NCI-H1930 (cell line): Measurements from ENCODE around the gene ACTL8.

Experiments
- DNase-seq, 2 experiments: peaks; one replicate each; lab custom pipeline; 2025; lab: John Stamatoyannopoulos, UW

ACTL8 gene

DNA sequence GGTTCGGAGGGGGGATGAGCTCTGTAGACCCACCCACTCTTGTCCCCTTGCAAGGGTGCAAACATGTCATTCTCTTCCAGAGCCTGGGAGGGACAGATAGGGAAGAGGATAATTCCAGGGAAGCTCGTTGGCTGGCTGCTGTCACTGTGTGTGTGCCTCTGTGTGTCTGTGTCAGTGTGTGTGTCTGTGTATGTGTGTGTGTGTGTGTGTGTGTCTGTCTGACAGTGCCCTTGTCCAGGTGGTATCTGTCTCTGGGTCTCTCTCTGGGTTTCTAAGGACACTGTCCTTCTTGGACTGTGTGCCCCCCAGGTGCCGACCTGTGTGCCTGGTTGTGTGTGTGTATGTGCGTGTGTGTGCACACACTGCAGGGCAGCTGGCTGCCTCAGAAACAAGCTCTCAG is 90.5 kb downstream of the ACTL8 start:
- DNase-seq: no peak

DNA sequence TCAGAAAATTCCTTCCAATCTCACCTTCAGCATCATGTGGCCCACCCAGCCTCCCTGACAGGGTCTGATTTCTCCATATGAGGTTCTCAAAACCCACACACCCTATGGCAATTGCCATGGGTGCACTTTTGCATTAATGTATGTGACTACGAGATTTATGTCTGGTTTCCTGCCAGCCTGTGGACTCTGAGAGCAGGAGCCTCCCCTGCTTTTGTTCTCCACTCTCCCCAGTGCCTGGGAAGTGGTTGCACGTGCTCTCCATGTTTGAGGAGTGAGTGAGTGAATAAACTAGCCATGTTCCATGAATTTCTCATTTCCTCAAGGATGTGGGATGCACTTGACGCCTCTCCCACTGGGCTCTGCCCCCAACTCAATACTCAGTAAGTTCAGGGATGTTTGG is 91.2 kb downstream of the ACTL8 start:
- no peak for DNase-seq

DNA sequence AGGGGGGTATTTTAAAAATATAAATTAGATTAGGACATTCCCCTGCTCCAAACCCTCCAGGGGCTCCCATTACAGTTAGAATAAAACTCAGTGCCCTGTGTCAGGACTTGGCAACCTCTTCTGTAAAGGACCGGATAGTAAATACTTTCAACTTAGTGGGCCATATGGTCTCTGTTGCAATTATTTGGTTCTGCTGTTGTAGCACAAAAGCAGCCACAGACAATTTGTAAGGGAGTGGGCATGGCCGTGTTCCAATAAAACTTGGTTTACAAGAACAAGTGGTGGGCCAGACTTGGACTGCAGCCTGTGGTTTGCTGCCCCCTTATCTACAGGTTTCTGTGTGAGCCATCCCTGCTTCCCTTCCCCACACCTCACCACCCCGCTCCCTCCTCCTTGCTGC is 92.0 kb downstream of the ACTL8 start:
- DNase-seq: no peak

DNA sequence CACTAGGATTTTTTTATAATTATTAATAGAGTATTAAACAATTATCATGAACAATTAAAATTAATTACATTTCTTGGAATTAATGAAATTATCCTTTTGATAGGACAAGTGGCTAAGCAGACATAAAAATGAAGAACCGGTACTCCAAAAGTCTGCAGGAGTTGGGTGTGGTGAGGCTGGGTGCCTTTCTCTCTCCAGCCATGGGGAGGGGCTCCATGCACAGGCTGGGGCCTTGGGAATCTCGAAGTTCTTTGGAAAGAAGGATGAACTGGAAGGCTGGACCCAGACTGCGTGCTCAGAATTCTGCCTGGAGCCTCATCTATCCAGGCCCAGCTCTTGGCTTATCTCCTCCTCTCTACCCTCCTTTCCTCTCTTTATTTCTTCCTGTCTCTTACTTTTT is 94.1 kb downstream of the ACTL8 start:
- DNase-seq: no peak

DNA sequence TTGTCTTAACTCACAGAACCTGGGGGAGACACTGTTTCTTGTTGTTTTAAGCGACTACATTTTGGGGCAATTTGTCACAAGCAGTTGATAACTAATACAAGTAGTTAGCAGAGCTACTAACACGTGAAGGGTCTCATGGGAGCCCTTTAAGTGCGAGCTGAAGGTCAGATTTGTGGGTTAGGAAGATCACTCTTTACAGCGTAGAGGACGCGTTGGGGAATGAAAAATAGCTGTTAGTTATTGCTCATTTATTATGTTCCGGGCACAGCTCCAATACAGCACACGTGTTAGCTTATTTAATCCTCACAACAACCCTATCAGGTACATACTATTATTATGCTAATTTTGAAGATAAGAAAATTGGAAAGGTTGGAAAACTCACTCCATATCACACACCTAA is 95.9 kb downstream of the ACTL8 start:
- DNase-seq: no peak

DNA sequence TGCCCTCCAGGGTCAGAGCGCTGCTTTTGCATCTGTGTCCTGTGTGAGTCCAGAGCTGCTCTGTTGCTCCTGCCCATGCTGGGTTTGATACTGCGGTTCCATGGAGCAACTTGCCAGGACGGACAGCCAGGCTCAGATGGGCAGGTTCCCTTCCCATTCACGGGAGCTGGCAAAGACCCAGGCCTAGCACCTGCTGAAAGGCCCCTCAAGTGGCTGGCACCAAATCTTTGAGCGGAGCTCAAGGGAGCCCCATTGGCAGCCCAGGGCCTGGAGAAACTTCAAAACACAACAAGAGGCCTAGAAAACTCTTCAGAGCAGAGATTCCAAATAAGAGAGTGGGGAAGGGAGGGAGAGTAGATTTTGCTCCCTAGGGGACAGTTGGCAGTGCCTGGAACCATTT is 97.2 kb downstream of the ACTL8 start:
- DNase-seq: no peak

DNA sequence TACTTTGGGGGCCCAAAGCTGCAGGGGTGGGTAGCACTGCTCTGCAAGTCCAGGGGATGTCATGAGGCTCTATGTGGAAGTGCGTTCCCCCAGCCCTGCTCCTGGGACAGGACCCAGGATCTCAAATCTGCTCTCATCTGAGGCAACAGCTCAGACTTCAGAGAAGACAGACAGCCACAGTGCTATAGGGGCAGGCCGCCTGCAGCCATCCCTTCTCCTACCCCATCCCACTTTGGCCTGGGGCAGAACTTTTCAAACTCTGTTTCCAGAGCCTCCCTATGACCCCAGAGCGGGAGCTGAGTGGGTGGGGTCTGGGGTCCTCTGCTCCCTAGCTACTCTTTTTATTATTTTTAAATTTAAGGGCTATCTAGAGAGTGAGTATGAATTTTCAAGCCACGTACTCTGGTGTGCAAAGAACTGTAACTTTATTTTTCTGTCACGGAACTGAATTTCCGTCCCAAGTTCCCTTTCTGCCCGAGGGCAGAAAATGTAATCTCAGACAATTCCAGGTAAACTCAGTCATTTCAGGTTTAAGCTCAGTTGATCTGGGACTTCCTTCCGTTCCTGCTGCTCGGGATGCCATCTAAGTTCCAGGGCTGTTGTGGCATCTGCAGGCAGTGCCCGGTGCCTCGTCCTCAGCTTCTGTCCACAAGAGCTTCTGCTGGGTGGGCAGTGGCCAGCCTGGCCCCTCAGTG is 98.3 kb downstream of the ACTL8 start:
- no peak for DNase-seq

DNA sequence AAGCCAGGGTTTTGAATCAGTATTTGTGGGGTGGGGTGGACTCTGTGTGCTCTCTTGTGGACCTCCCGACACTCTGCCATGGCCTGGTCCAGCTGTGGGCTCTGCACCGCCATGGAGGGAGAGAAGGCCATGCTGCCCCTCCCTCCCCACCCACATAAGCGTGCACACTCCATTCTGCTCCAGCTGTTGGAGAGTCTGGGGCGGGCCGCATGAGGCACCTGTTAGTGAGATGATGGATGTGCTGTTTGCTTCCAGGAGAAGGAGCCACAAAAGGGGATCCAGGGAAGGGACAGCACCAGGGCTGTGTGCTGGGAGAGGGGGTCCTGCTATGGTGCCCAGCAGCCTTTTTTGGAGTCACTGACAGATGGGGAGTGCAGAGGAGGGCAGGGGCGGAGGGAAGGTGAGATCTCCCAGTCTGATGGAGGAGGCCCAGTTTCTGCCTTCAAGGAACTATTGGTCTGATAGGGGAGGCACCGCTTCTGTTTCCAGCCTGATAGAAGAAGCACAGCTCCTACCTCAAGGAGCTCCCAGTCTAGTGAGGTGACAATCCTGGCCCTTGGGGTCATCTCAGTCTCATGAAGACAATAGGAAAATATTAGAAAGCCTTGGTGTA is 101.5 kb downstream of the ACTL8 start:
- DNase-seq: no peak

DNA sequence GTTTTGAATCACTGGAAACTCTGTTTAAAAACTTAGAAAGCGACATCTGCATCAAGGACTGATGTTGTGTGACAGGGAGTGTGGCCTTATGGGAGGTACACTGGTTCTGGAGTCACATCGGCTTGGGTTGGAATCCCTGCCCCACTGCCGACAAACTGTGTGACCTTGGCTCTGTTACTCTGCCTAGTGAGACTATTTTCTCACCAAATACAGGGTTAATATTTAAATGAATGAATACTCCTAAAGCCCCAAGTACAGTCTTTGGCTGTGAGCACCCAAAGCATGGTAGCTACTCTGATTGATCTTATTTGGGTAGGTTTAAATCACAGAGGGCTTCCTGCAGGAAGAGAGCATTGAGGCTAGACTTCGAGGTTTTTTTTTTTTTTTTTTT is 102.0 kb downstream of the ACTL8 start:
- no peak for DNase-seq

DNA sequence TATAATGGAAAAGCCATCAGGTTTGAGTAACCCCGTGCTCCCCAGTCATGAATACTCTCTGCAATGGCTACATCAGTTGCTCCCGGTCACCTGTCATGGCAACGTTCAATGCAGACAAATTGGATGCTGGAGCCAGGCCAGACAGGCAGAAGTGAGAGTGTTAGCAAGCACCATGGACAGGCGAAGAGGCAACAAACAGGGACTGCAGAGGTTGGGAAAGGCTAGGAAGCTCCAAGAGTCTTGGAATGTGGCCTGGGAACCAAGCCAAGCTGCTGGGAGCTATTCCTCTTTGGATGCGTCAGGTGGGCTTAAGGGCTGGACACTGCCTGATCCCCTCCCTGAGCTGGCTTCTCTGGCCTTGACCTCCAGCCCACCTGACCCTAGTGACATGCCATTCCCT is 102.9 kb downstream of the ACTL8 start:
- no peak for DNase-seq

DNA sequence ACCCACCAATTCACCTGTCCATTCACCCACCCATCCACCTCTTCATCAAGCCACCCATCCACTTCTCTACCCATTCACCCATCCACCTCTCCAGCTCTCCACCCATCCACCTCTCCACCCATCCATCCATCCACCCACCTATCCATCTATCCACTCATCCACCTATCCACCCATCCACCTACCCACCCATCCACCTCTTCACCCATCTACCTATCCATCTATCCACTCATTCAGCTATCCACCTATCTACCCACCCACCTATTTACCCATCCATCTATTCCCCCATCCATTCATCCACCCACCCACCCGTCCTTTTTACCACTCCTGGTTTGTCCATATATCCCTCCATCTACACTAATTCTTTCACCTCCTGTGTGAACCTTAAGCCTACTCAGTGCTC is 105.7 kb downstream of the ACTL8 start:
- DNase-seq: no peak

DNA sequence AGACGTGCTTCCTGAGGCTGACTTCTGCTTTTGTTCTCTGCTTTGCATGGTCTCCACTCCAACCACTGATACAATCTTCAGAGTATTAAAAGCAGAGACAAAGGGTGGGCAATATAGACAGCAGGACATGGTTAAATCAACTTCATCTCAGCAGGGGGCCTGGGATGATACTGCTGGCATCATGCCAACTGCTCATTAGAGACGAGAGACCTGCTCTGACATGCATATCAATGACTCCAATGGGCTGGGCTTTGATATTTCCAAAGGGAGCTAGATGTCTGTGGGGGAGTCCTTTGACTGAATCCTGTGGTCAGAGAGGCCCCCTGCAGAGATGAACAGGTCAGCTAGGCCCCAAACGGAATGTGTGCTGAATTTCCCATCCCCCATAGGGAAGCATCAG is 106.6 kb downstream of the ACTL8 start:
- no peak for DNase-seq

DNA sequence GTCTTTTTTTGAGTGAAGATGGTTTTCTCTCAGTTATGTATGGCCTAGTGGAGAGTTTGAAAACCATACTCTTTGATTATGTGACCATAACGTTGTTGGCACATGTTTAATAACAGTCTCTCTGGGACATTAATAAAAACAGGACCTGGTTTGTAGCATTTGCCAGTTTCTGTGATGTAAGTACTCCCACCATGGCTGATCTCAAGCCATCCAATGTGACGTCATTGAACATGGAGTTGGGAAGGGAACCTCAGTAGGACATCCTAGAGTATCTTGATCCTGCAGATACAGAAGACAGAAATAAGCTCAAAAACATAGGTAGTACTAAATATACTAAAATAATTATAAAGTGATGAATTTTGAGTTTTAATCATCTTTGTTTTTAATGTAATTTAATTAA is 107.0 kb downstream of the ACTL8 start:
- DNase-seq: no peak

DNA sequence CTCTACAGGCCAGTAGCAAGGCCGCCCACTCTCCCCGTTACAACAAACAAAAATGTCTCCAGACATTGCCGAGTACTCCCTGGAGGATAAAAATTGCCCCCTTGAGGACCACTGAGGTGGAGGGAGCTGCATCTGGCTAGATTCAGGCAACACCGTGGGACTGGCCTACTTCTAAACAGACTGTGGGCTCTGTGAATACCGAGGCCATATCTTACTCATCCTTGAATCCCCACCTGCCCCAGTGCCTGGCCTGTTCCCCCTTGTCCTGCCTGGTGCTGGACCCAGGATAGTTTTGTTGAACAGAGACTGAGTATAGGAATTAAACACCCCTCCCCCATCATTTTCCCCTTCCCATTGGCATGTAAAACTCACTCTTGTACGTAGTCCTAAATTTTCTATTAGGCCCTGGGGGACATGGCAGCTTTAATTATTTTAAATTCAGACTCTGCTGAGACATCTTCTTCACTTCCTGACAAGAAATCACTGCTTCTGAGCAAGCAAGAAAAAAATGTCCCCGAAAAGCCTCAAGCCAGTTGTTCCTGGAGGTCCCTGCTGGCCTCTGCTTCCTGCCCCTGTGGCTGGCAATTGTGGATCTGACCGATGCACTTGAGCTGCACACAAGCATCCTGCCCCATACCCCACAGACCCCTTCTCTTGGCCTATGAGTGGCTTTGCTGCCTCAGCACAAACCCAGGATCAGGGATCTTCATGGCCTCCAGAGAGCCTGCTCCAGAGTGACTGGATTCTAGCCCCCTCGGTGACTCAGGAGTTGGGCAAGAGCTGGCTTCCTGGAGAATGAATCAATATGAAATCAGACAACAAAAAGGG is 111.0 kb downstream of the ACTL8 start:
- DNase-seq: no peak

DNA sequence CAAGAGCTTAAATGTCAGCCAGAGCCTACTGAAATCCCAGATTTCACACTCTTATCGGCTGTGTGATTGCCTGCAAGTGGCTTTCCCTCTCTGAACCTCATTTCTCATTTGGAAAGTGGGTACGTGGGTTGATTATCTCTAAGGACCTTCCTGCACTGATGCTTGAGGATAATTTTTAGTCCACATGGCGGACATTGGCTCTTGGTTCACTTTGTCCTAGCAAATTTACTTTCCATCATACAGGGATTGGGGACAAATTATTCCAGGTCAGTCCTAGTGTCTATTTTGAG is 111.6 kb downstream of the ACTL8 start:
- no peak for DNase-seq

DNA sequence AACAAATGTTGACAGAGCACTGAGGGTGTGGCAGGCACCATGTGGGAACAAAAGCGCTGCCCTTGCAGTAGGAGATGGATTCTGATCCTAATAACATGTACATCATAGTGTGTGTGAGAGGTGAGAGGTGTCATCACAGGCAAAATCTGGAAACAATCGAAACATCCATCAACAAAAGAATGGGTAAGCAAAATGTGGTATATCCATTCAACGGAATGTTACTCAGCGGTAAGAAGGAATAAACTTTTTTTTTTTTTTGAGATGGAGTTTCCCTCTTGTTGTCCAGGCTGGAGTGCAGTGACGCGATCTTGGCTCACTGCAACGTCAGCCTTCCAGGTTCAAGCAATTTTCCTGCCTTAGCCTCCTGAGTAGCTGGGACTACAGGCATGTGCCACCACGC is 112.3 kb downstream of the ACTL8 start:
- DNase-seq: no peak

DNA sequence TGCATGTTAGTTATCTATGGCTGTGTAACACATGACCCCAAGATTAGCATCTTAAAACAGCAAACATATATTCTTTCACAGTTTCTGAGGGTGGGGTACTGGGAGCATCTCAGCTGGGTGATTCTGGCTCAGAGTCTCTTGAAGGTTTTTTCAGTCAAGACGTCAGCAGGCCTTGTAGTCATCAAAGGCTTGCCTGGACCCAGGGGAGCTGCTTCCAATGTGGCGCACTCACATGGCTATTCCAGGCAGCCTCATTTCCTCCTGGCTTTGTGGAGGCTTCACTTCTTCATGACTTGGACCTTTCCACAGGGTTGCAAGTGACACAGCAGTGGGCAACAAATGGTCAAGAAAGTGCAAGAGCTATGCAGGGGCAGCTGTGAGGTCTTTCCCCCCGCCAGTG is 114.7 kb downstream of the ACTL8 start:
- DNase-seq: no peak

DNA sequence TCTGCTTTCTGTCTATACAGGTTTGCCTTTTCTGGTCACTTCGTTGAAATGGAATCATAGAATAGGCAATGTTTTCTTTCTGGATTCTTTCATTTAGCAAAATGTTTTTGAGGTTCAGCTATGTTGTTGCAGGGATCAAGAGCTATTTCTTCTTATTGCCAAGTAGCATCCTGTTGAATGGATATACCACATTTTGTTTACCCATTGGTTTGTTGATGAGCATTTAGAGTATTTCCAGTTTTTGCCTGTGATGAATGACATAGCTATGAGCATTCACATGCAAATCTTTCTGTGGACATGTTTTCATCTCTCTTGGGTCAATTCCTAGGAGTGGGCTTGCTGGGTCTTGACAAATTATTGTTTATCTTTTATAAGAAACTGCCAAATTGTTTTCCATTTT is 115.5 kb downstream of the ACTL8 start:
- DNase-seq: no peak

DNA sequence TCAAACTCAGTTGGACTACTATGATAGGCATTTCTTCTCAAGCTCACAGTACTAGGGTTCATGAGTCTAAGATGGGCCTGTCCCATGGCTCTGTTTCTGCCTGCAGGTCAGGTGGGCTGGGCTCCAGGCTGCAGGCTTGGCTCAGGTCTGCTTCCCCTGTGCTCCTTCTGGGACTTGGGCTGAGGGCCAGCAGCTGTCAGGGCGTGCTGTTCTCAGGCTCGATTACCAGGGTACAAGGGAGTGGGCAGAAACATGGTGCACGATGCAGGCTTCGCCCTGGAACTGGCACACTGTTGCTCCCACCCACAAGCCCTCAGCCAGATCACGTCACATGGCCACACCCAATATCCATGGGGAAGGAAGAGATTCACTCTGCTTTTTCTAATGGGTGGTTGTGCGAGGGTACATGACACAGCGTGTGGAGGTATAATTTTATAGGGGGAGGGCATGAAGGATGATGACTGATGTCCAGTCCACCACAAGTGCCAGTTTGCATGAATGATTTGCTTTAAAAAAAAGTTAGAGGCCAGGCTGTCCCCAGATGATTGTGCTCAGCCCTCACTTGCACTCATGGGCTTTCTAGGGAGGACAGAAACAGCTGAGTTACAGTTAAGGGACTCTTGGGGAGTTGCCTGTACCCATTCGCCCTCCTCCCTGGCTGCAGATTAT is 118.0 kb downstream of the ACTL8 start:
- no peak for DNase-seq

DNA sequence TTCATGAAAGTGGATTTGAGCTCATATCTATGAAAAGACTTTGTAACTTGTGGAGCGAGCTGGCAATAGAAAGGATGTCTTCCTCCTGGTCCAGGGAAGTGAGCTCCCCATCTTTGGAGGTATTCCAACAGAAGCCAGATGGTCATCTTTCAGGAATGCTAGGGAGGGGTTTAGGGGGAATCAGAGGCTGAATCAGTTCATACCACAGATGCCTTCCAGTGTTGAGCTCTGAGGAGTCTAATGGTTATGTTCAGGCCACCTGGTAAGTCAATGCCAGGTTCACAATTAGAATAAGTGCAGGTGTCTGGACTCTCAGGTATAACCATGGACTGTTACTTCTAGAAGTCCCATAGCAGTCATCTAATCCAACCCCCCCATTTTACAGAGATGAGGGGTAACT is 119.1 kb downstream of the ACTL8 start:
- DNase-seq: no peak

DNA sequence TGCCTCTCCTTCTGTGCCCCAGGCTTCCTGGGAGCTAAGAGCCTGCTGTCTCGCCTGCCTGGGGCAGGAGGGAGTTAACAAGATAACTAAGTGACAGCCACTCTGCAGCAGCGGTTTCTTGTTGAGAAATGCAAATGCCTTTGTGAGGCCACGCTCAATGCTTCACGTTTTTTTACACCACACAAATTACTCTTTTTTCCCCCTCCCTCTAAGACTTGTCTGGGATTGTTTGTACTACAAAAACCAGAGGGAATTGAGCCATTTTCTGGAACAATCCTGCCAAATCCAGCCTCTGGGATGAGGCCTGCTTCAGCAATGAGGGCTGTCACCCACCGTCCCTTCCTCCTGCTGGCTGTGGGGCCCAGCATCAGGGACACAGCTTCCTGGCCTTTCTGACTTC is 119.6 kb downstream of the ACTL8 start:
- no peak for DNase-seq

DNA sequence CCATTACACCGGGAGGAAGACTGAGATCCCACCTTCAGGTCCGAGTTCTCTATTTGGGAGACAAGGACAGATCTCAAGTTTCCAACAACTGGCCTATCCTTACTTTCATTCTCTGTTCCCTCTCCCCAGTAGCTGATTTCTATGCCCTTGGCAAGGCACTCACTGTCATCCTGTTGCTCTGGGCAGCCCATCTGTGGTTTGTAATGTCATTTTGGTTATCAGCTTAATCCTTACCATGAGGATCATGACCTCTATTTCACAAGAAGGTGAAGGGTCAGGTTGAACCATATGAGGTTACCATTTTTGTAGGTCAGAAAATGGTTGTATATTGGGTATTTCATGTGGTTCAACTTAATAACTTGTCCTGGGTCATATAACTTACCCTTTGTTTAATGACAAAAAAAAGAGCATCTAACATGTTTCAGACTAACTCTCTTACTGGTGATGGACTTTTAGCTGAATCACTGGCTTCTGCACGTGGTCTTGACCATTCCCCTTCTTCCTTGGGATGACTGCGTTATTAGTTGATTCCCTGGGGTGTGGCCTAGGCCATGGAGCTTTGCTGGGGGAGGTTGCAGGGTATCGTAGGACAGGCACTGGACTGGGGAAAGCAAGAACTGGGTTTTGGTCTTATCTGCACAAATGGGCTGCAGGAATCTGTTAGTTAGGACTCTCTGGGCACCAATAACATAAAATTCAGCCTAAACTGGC is 120.2 kb downstream of the ACTL8 start:
- no peak for DNase-seq
